Right atrium auricular region (tissue), 2 donors: ENCODE measurements around the gene KCNIP1. TPM values are rescaled to one million over a fixed set of nuclear protein-coding genes. Genes with fewer than 3 reads are reported as not detected.

Experiments
- DNase-seq: peaks from one replicate; pipeline ENCODE4 v3.0.0-alpha.2; 2019; ENCODE audit warnings: low spot score
- H3K27ac ChIP-seq, 2 donors: fragments of 200-600 bp; sonication (generic); 1 replicate in 1 of 2; 2 replicates in 1 of 2; pipeline ENCODE4 v1.5.1; 2016 to 2019
- H3K27me3 ChIP-seq, 2 donors: fragments of 200-600 bp; sonication (generic); one replicate each; pipeline versions ENCODE4 v1.5.1 to v1.6.0; 2017 to 2019
- H3K36me3 ChIP-seq: fragments of 200-600 bp; sonication (generic); one replicate; pipeline ENCODE4 v1.5.1; 2016
- H3K4me1 ChIP-seq, 2 donors: fragments of 200-600 bp; sonication (generic); one replicate each; pipeline versions ENCODE4 v1.5.1 to v1.6.0; 2017 to 2019
- H3K4me3 ChIP-seq, 2 donors: fragments of 200-600 bp; sonication (generic); 1 replicate in 1 of 2; 2 replicates in 1 of 2; pipeline ENCODE4 v1.5.1; 2017 to 2019; ENCODE audit warnings: mild to moderate bottlenecking in 1 of 2, moderate library complexity in 1 of 2
- H3K9me3 ChIP-seq, 2 donors: fragments of 200-600 bp; sonication (generic); one replicate each; pipeline ENCODE4 v1.5.1; 2019
- CTCF ChIP-seq, 2 donors: fragments of 200-600 bp; sonication (generic); IDR thresholded peaks; one replicate each; pipeline ENCODE4 v1.5.1; 2019; ENCODE audit warnings: antibody characterized with exemption in 2 of 2
- total RNA-seq, 2 donors: library from RNA; depleted of rRNA; stranded (reverse); fragments of >200 nt; gene quantifications; one replicate each; pipeline ENCODE4 v1.1.0, GENCODE V29; 2016

KCNIP1 gene
- total RNA-seq, 2 donors from 2014 or later = not detected

GRCh38 chr5:170603109-170603508 is 99.3 kb downstream of the KCNIP1 start:
- no peaks in the 10 kb centered on the region for H3K27me3 ChIP-seq

GRCh38 chr5:170603578-170604565 is 100.1 kb downstream of the KCNIP1 start:
- DNase-seq = no peak
- Histone ChIP-seq H3K36me3 (no peaks in the 10 kb centered on the region), H3K4me1 (no peaks in the 10 kb centered on the region), H3K27me3 (no peaks in the 10 kb centered on the region), H3K4me3 (no peak overlapping the region), H3K9me3 (no peaks in the 10 kb centered on the region), H3K27ac (no peak overlapping the region)
- peak; percentile 38 to 72 for TF ChIP-seq CTCF (IDR thresholded peaks at IDR 0.05)

More at GRCh38 chr5:170603109-170603508, 99.3 kb downstream of the KCNIP1 start:
- no peak for DNase-seq
- H3K9me3 ChIP-seq = no peaks in the 10 kb centered on the region
- H3K36me3 ChIP-seq = no peaks in the 10 kb centered on the region
- TF ChIP-seq CTCF (IDR thresholded peaks at IDR 0.05) = no peak
- no peak overlapping the region for H3K27ac ChIP-seq
- peaks cover 0 to 6% of the 10 kb centered on the region in 2 donors for H3K4me1 ChIP-seq
- H3K4me3 ChIP-seq = no peak overlapping the region

GRCh38 chr5:170606941-170607340 is 103.1 kb downstream of the KCNIP1 start:
- TF ChIP-seq CTCF (IDR thresholded peaks at IDR 0.05) = no peak
- H3K9me3 ChIP-seq = no peaks in the 10 kb centered on the region
- no peak overlapping the region for H3K27ac ChIP-seq
- no peaks in the 10 kb centered on the region for H3K27me3 ChIP-seq
- no peak for DNase-seq
- no peaks in the 10 kb centered on the region for H3K36me3 ChIP-seq
- no peak overlapping the region for H3K4me3 ChIP-seq
- no peaks in the 10 kb centered on the region for H3K4me1 ChIP-seq

- no peak overlapping the region for H3K4me3 ChIP-seq
- TF ChIP-seq CTCF (IDR thresholded peaks at IDR 0.05) = no peak
- no peaks in the 10 kb centered on the region for H3K4me1 ChIP-seq
- no peak overlapping the region for H3K27ac ChIP-seq
- DNase-seq = no peak
- no peaks in the 10 kb centered on the region for H3K36me3 ChIP-seq
- no peaks in the 10 kb centered on the region for H3K9me3 ChIP-seq
- no peaks in the 10 kb centered on the region for H3K27me3 ChIP-seq
These were observed 107.8 kb downstream of the KCNIP1 start for GRCh38 chr5:170611449-170612090.

- Histone ChIP-seq H3K36me3 (no peaks in the 10 kb centered on the region), H3K4me3 (no peak overlapping the region), H3K27ac (no peak overlapping the region), H3K27me3 (no peaks in the 10 kb centered on the region), H3K9me3 (no peaks in the 10 kb centered on the region), H3K4me1 (no peaks in the 10 kb centered on the region)
- DNase-seq = no peak
- no peak for TF ChIP-seq CTCF (IDR thresholded peaks at IDR 0.05)
These were observed 108.4 kb downstream of the KCNIP1 start for GRCh38 chr5:170612256-170612678.
